ENCODE results near the gene B9D1.

The B9D1 gene

GRCh38 chr17:19362277-19363113 lies at the start of gene B9D1:
TSS of gene B9D1 (minus strand) at chr17:19362723. CDS start at chr17:19362569, 154 bp downstream.
- peak; percentile 95 for DNase-seq

- no peak for DNase-seq
These were observed 49.1 kb upstream of the B9D1 start for GRCh38 chr17:19411631-19412030.

- DNase-seq: peak; percentile 65
These were observed 48.5 kb upstream of the B9D1 start, which contains the start of gene RNF112 for GRCh38 chr17:19410875-19411620. TSS of gene RNF112 (plus strand) at chr17:19411232. CDS start at chr17:19411409, 177 bp downstream.

GRCh38 chr17:19410091-19410490 lies 47.6 kb upstream of the B9D1 start:
- DNase-seq: no peak

- DNase-seq: no peak
These were observed 47.0 kb upstream of the B9D1 start for GRCh38 chr17:19409509-19409908.

GRCh38 chr17:19409066-19409465 lies 46.5 kb upstream of the B9D1 start:
- no peak for DNase-seq

GRCh38 chr17:19408346-19408710 lies 45.8 kb upstream of the B9D1 start:
- DNase-seq: no peak

- DNase-seq: no peak
These were observed 45.2 kb upstream of the B9D1 start for GRCh38 chr17:19407601-19408345.

- no peak for DNase-seq
These were observed 42.6 kb upstream of the B9D1 start for GRCh38 chr17:19405114-19405513.

GRCh38 chr17:19404264-19404663 lies 41.7 kb upstream of the B9D1 start:
- DNase-seq: no peak

- DNase-seq: no peak
These were observed 40.5 kb upstream of the B9D1 start for GRCh38 chr17:19403021-19403420.

- no peak for DNase-seq
These were observed 39.6 kb upstream of the B9D1 start for GRCh38 chr17:19402171-19402570.

GRCh38 chr17:19401321-19402010 lies 38.9 kb upstream of the B9D1 start:
- no peak for DNase-seq

GRCh38 chr17:19399750-19400450 lies 37.4 kb upstream of the B9D1 start:
- peak; percentile 81 for DNase-seq

GRCh38 chr17:19398301-19399181 lies 36.0 kb upstream of the B9D1 start:
- no peak for DNase-seq

GRCh38 chr17:19397556-19398041 lies 35.1 kb upstream of the B9D1 start:
- no peak for DNase-seq

GRCh38 chr17:19392303-19392702 lies 29.8 kb upstream of the B9D1 start:
- no peak for DNase-seq

- no peak for DNase-seq
These were observed 28.9 kb upstream of the B9D1 start for GRCh38 chr17:19391432-19391831.

- DNase-seq: peak; percentile 11
These were observed 28.4 kb upstream of the B9D1 start for GRCh38 chr17:19390951-19391350.
